Activated T-cell treated with anti-CD3 and anti-CD28 coated beads for 1 hour (primary cell): ENCODE results near the gene UGT1A3.

ENCODE experiments used
- DNase-seq: peaks from one replicate; pipeline ENCODE4 v3.0.0-alpha.2; 2020; ENCODE audit warnings: low read depth

The UGT1A3 gene

DNA sequence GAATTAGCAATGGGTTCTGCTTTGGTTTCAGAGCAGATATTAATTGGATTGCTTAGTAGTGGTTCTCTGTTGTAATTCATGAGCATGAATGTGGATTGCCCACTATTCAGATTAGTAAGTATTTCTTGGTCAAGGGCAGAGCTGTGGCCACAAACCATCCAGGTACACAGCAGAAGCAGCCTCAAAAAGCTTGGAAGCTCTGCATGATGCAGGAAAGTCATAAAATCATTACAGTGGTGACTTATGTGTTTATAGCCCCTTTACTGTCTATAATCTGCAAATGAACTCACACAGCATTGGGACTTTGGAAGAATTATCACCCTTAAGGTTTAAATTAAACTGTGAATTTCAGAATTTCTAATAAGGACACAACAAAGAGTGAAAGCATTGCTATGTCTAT lies 29.3 kb downstream of the UGT1A3 start:
- no peak for DNase-seq

GRCh38 chr2:233758849-233759248 lies 30.0 kb downstream of the UGT1A3 start:
- DNase-seq = no peak

- DNase-seq = no peak
Observed at GRCh38 chr2:233760043-233760442, 31.2 kb downstream of the UGT1A3 start, which contains the start of gene UGT1A1. UGT1A1 (plus strand) TSS chr2:233760270; CDS start chr2:233760288, 18 bp downstream.

DNA sequence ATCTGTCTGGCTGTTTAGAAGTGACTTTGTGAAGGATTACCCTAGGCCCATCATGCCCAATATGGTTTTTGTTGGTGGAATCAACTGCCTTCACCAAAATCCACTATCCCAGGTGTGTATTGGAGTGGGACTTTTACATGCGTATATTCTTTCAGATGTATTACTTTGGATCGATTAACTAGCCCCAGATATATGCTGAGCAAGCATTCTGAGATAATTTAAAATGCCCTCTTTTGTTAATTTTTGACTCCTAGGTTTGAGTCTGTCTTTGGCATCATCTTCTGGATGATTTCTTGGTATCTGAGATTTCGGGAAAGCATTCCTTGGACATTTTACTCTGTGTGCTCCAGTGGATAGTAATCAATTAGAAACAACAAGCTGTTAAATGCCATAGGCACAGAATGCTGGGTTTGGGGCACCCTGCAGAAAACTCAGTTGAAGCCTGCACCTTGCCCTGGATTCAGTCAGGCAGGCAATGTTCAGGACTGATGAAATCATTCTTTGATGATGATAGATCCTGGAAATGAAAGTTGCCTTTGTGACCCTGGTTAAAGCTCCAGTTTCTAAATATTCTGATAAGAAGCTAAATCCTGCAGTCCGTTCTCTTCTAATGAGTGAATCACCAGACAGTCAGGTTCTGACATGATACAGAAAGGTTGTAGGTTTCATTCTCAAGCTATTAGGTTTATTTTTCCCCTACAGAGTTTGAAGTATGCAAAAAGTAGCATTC lies 32.4 kb downstream of the UGT1A3 start:
- no peak for DNase-seq

GRCh38 chr2:233764264-233764663 lies 35.4 kb downstream of the UGT1A3 start:
- no peak for DNase-seq

DNA sequence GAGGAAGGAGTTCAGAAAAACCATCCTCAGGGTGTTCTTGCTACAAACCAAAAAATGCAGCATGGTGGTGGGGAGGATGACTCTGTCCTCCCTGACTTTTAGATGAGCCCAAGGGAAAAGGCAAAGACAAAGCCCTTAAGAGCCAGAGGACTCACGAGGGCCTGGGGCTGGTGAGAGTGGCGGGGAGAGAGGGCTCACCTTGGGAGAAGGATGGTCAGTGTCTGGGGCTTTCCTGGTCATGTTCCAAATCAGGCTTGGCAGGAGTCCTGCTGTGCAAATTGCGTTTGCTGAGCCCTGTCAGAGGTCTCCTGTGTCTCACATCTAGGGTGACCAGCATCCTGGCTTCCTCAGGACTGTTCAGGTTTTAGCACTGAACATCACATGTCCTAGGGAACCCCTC lies 35.9 kb downstream of the UGT1A3 start:
- no peak for DNase-seq

GRCh38 chr2:233766416-233766815 lies 37.6 kb downstream of the UGT1A3 start:
- DNase-seq = no peak

- DNase-seq = no peak
Observed at GRCh38 chr2:233768076-233768475, 39.2 kb downstream of the UGT1A3 start.

- DNase-seq = no peak
Observed at GRCh38 chr2:233769260-233769659, 40.4 kb downstream of the UGT1A3 start.

GRCh38 chr2:233772153-233772552 lies 43.3 kb downstream of the UGT1A3 start:
- DNase-seq = no peak

DNA sequence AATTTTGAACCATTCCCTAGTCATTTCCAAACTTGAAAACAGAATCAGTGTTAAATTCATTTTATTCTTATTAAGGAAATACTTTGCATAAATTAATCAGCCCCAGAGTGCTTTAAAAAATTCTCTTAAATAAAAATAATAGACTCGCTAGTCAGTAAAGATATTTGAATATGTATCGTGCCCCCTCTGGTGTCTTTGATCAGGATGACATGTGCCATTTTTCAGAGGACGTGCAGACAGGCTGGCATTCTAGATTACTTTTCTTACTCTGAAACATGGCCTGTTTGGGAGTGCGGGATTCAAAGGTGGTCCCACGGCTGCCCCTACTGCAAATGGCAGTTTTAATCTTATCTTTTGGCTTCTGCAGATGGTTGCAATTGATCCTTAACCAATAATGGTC lies 43.7 kb downstream of the UGT1A3 start:
- DNase-seq = no peak

GRCh38 chr2:233773854-233774253 lies 45.0 kb downstream of the UGT1A3 start:
- DNase-seq = no peak

- no peak for DNase-seq
Observed at GRCh38 chr2:233775414-233775813, 46.6 kb downstream of the UGT1A3 start.

- DNase-seq = no peak
Observed at GRCh38 chr2:233778030-233778429, 49.2 kb downstream of the UGT1A3 start, which contains the start of gene MROH2A. MROH2A (plus strand) TSS chr2:233778330; CDS start chr2:233779359, 1,029 bp downstream.

DNA sequence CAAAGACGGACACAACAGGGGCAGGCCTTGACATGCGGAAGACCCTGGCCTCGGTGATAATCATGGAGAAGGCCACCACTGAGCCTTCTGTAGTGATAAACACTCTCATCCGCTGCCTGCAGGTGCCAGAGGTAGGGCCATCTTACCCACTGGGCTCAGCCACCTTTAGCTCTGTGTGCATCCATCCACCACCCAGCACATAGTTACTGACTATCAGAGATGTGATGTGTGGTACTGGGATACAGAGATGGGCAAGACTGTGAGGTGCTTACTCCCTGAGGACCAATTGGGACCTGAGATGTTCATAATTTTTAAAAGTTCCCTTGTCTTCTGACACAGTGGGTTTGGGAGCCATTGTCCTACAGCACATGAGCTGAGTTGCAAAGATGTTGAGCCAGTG lies 50.9 kb downstream of the UGT1A3 start:
- no peak for DNase-seq

DNA sequence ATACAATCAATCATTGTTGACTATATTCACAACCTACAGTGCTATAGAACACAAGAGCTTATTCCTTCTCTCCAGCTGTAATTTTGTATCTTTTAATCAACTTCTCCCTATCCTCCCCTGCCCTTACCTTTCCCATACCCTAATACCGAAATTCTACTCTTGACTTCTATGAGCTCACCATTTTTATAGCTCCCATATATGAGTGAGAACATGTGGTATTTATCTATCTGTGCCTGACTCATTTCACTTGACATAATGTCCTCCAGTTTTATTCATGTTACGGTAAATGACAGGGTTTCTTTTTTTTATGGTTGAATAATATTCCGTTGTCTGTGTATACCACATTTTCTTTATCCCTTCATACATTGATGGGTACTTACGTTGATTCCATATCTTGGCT lies 51.9 kb downstream of the UGT1A3 start:
- no peak for DNase-seq

DNA sequence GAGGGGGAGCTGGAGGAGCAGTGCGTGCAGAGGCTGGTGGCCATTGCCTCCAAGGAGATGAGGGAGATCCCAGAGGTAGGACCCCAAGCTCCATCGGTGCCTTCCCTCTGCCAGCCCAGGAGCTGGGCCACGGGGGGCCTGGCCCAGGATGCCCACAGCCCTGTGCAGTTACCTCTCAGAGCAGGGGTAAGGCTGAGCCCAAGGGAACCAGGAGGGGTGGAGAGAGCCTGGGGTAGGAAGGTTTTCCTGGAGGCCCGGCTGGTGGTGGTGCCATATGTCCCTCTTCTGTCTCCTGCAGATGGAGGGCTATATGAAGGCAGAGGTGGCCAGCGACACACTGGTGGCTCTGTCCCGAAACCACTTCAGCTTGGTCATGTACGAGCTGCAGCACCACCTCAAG lies 60.7 kb downstream of the UGT1A3 start:
- no peak for DNase-seq

DNA sequence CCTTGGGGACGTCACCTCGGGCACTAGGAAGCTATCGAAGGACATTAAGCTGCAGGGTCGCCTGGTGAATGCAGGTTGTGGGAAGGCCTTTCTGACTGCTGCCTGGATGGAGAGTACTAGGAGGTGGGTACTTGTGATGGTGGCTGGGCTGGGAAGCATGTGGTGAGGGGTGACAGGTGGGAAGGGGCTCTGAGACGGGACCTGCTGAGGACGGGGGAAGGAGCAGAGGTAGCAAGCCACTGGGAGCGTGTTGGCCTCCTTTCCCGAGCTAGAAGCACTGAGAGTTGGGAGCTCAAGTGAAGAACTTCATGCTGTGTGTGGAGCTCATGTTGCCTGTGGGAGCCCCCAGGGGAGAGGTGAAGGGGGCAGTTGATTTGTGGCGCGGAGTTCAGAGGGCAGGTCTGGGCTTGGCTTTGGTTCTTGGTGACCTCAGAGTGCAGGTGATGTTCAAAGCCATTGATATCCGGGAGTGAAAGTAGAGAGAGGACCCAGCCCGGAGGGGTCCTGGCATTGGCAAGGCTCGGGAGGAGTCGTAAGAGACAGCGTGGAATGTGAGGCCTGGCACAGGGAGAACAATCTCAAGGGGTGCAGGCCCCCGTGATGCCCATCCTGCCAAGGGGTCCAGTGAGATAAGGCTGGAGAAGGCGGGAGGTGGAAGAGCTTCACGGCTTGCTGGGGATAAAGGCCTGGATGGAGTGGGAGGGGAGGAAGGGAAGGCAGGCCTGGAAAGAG lies 62.5 kb downstream of the UGT1A3 start:
- no peak for DNase-seq

DNA sequence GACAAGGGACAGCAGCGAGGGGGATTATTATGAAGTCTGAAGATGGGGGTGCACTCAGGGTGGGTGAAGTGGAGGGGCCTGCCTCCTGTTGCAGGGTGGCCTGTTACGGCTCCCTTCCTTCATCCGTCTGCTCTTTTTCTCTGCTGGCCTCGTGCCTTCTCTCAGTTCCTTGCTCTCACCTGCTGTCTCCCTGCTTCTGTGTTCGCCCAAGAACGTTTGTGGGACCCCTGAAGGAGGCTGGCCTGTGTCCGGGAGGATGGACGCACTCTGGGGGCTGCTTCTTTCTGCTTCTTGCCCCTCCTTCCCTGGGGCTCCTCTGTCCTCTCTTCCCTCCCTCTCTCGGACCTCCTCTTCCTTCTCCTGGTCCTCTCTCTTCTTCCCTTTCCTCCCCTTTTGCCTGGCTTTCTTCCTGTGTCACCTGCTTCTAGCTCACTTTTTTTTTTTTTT lies 63.1 kb downstream of the UGT1A3 start:
- no peak for DNase-seq

DNA sequence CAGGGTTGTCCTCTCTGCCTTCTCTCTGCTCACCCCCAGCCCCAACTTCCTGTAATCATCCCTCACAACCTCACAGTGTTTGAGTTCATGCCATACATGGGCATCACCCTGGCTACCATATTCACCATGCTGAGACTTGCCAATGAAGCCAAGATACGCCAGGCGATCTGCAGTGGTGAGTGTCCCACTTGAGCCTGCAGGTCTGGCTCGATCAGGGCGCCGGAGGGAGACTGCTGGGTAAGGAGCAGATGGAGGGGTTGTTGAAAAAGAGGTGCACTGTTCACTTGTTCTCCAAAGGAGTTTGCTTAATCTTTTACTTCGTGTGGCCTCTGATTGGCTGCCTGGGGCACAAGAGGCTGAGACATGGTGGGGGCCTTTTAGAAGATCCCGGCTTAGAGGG lies 63.9 kb downstream of the UGT1A3 start:
- no peak for DNase-seq

DNA sequence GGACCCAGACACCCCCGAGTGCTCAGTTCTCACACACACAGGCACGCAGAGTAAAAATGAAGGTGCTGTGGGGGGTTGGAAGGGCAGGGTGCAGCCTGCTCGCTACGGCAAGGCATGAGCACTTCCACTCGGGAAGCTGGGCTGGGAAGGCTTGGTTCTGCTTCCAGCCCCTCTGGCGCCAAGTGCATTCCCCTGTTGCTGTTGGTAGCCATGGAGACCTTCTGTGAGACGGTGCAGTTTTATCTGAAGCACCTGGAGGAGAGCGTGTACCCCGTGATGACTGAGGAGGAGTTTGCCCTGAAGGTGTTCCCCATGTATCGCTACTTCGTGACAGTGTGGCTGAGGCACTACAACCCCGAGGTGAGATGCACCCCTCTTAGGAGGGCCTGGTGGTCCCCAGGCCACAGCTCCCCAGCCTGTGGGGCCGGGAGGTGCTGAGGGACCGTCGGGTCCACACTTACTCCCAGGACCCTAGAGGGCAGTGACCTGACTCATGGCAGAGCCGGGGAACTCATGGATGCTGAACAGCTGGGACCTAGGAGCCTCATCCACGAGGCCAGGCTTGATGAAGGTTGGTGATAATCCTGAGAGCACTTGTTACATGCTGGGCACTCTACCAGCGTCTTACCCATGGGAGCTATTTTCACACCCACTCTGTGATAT lies 64.8 kb downstream of the UGT1A3 start:
- DNase-seq = no peak

GRCh38 chr2:233794128-233794658 lies 65.4 kb downstream of the UGT1A3 start:
- DNase-seq = no peak

GRCh38 chr2:233795735-233796171 lies 66.9 kb downstream of the UGT1A3 start:
- DNase-seq = no peak
